ENCODE measurements around the gene HDAC4. TPM values are rescaled to one million over a fixed set of nuclear protein-coding genes. Genes with fewer than 3 reads are reported as not detected.

Gene HDAC4
- total and polyA plus RNA-seq, 9 donors: 10.1 to 17.6 (median 13.3) TPM

GRCh38 chr2:239193401-239193811 lies 207.4 kb downstream of the HDAC4 start:
- H3K9me3 ChIP-seq (replicated peaks; ENCODE audit: control insufficient read depth, low read depth, low read length): peaks cover 9% of the 10 kb centered on the region
- H3K4me1 ChIP-seq (ENCODE audit: control insufficient read depth, insufficient read depth, low read length): peaks cover 27% of the 10 kb centered on the region
- H3K27ac ChIP-seq (ENCODE audit: low read length): no peak overlapping the region
- H3K36me3 ChIP-seq (ENCODE audit: control insufficient read depth, insufficient read depth, low read length): peaks cover 31% of the 10 kb centered on the region
- DNase-seq: no peak
- 63% methylated on average over 11 of the region's 12 CpGs for WGBS (ENCODE audit: insufficient coverage)
- H3K4me3 ChIP-seq (ENCODE audit: low read length): no peak overlapping the region
- H3K27me3 ChIP-seq (ENCODE audit: control insufficient read depth, insufficient read depth, low read length): no peaks in the 10 kb centered on the region

- Histone ChIP-seq H3K9me3 (replicated peaks; ENCODE audit: control insufficient read depth, low read depth, low read length) (peaks cover 9% of the 10 kb centered on the region), H3K27me3 (ENCODE audit: control insufficient read depth, insufficient read depth, low read length) (no peaks in the 10 kb centered on the region), H3K36me3 (ENCODE audit: control insufficient read depth, insufficient read depth, low read length) (peaks cover 31% of the 10 kb centered on the region), H3K27ac (ENCODE audit: low read length) (no peak overlapping the region), H3K4me1 (ENCODE audit: control insufficient read depth, insufficient read depth, low read length) (peaks cover 25% of the 10 kb centered on the region), H3K4me3 (ENCODE audit: low read length) (no peak overlapping the region)
- WGBS (ENCODE audit: insufficient coverage): 60% methylated on average over 2 of the region's 8 CpGs
- DNase-seq: no peak
These were observed 207.8 kb downstream of the HDAC4 start for GRCh38 chr2:239192975-239193374.

- Histone ChIP-seq H3K9me3 (replicated peaks; ENCODE audit: control insufficient read depth, low read depth, low read length) (peaks cover 9% of the 10 kb centered on the region), H3K4me3 (ENCODE audit: low read length) (no peak overlapping the region), H3K27me3 (ENCODE audit: control insufficient read depth, insufficient read depth, low read length) (no peaks in the 10 kb centered on the region), H3K27ac (ENCODE audit: low read length) (no peak overlapping the region), H3K4me1 (ENCODE audit: control insufficient read depth, insufficient read depth, low read length) (peaks cover 27% of the 10 kb centered on the region), H3K36me3 (ENCODE audit: control insufficient read depth, insufficient read depth, low read length) (peaks cover 35% of the 10 kb centered on the region)
- WGBS (ENCODE audit: insufficient coverage): 64% methylated on average over 14 of the region's 17 CpGs
- no peak for DNase-seq
These were observed 208.4 kb downstream of the HDAC4 start for GRCh38 chr2:239192456-239192855.

- DNase-seq: no peak
- peaks cover 9% of the 10 kb centered on the region for H3K9me3 ChIP-seq (replicated peaks; ENCODE audit: control insufficient read depth, low read depth, low read length)
- 81% methylated on average over 13 of the region's 15 CpGs for WGBS (ENCODE audit: insufficient coverage)
- no peak overlapping the region for H3K27ac ChIP-seq (ENCODE audit: low read length)
- H3K4me3 ChIP-seq (ENCODE audit: low read length): no peak overlapping the region
- H3K4me1 ChIP-seq (ENCODE audit: control insufficient read depth, insufficient read depth, low read length): peaks cover 34% of the 10 kb centered on the region
- no peaks in the 10 kb centered on the region for H3K27me3 ChIP-seq (ENCODE audit: control insufficient read depth, insufficient read depth, low read length)
- H3K36me3 ChIP-seq (ENCODE audit: control insufficient read depth, insufficient read depth, low read length): peaks cover 34% of the 10 kb centered on the region
These were observed 209.6 kb downstream of the HDAC4 start for GRCh38 chr2:239190921-239191885.

GRCh38 chr2:239190361-239190760 lies 210.5 kb downstream of the HDAC4 start:
- 86% methylated on average over 14 of the region's 22 CpGs for WGBS (ENCODE audit: insufficient coverage)

GRCh38 chr2:239189711-239190131 lies 211.1 kb downstream of the HDAC4 start:
- DNase-seq: no peak
- WGBS (ENCODE audit: insufficient coverage): 95% methylated on average over 19 of the region's 23 CpGs
- peaks cover 9% of the 10 kb centered on the region for H3K9me3 ChIP-seq (replicated peaks; ENCODE audit: control insufficient read depth, low read depth, low read length)
- no peak overlapping the region for H3K4me3 ChIP-seq (ENCODE audit: low read length)
- H3K27ac ChIP-seq (ENCODE audit: low read length): no peak overlapping the region
- peaks cover 23% of the 10 kb centered on the region for H3K4me1 ChIP-seq (ENCODE audit: control insufficient read depth, insufficient read depth, low read length)
- H3K36me3 ChIP-seq (ENCODE audit: control insufficient read depth, insufficient read depth, low read length): peaks cover 44% of the 10 kb centered on the region
- H3K27me3 ChIP-seq (ENCODE audit: control insufficient read depth, insufficient read depth, low read length): no peaks in the 10 kb centered on the region

More at GRCh38 chr2:239190361-239190760, 210.5 kb downstream of the HDAC4 start:
- Histone ChIP-seq H3K36me3 (ENCODE audit: control insufficient read depth, insufficient read depth, low read length) (peaks cover 39% of the 10 kb centered on the region), H3K4me3 (ENCODE audit: low read length) (no peak overlapping the region), H3K27ac (ENCODE audit: low read length) (no peak overlapping the region), H3K9me3 (replicated peaks; ENCODE audit: control insufficient read depth, low read depth, low read length) (peaks cover 9% of the 10 kb centered on the region), H3K27me3 (ENCODE audit: control insufficient read depth, insufficient read depth, low read length) (no peaks in the 10 kb centered on the region), H3K4me1 (ENCODE audit: control insufficient read depth, insufficient read depth, low read length) (peaks cover 29% of the 10 kb centered on the region)
- DNase-seq: no peak

GRCh38 chr2:239188536-239188935 lies 212.3 kb downstream of the HDAC4 start:
- H3K4me1 ChIP-seq (ENCODE audit: control insufficient read depth, insufficient read depth, low read length): peaks cover 12% of the 10 kb centered on the region
- no peaks in the 10 kb centered on the region for H3K27me3 ChIP-seq (ENCODE audit: control insufficient read depth, insufficient read depth, low read length)
- no peak overlapping the region for H3K27ac ChIP-seq (ENCODE audit: low read length)
- 98% methylated on average over 12 of the region's 12 CpGs for WGBS (ENCODE audit: insufficient coverage)
- no peak for DNase-seq
- no peak overlapping the region for H3K4me3 ChIP-seq (ENCODE audit: low read length)
- peaks cover 46% of the 10 kb centered on the region for H3K36me3 ChIP-seq (ENCODE audit: control insufficient read depth, insufficient read depth, low read length)
- H3K9me3 ChIP-seq (replicated peaks; ENCODE audit: control insufficient read depth, low read depth, low read length): peaks cover 9% of the 10 kb centered on the region

- H3K36me3 ChIP-seq (ENCODE audit: control insufficient read depth, insufficient read depth, low read length): peaks cover 47% of the 10 kb centered on the region
These were observed 213.2 kb downstream of the HDAC4 start for GRCh38 chr2:239187464-239188253.

GRCh38 chr2:239186516-239187357 lies 214.1 kb downstream of the HDAC4 start:
- Histone ChIP-seq H3K4me1 (ENCODE audit: control insufficient read depth, insufficient read depth, low read length) (peaks cover 12% of the 10 kb centered on the region), H3K36me3 (ENCODE audit: control insufficient read depth, insufficient read depth, low read length) (peaks cover 50% of the 10 kb centered on the region), H3K4me3 (ENCODE audit: low read length) (no peak overlapping the region), H3K27ac (ENCODE audit: low read length) (no peak overlapping the region), H3K9me3 (replicated peaks; ENCODE audit: control insufficient read depth, low read depth, low read length) (peaks cover 9% of the 10 kb centered on the region), H3K27me3 (ENCODE audit: control insufficient read depth, insufficient read depth, low read length) (no peaks in the 10 kb centered on the region)
- no peak for DNase-seq
- 89% methylated on average over 6 of the region's 20 CpGs for WGBS (ENCODE audit: insufficient coverage)

More at GRCh38 chr2:239187464-239188253, 213.2 kb downstream of the HDAC4 start:
- H3K4me1 ChIP-seq (ENCODE audit: control insufficient read depth, insufficient read depth, low read length): peaks cover 9% of the 10 kb centered on the region
- peaks cover 9% of the 10 kb centered on the region for H3K9me3 ChIP-seq (replicated peaks; ENCODE audit: control insufficient read depth, low read depth, low read length)
- 88% methylated on average over 15 of the region's 15 CpGs for WGBS (ENCODE audit: insufficient coverage)
- no peak overlapping the region for H3K4me3 ChIP-seq (ENCODE audit: low read length)
- DNase-seq: no peak
- no peaks in the 10 kb centered on the region for H3K27me3 ChIP-seq (ENCODE audit: control insufficient read depth, insufficient read depth, low read length)
- H3K27ac ChIP-seq (ENCODE audit: low read length): no peak overlapping the region

Measured in muscle of leg (tissue), 11 donors.